Measurements from ENCODE around the gene PTPN13.

DNA sequence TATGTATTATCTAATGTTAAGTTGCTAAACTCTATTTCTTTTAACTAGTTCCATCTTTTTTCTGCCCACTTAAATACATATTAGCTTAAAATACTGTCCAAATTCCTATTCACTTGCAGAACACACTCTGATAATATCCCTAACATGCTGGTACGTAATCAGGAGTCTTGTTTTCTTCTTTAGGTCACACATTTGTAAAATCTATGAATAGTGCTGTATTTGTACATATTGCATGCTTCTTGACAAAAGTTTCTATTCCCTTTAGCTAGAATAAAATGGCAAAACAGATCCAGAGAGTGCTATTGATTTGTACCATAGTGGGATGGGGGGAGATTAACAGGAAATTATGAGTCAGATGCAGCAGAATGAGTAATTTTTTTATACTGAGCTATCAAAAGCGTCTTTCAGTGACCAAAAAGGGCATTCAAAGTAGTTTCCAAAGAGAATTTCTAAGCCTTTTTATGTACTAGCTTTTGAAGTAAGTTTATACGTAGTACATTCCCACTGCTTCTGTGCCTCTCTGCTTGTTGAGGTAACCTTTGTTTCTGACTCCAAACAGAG, 126.5 kb downstream of the PTPN13 start:
- TF ChIP-seq, protein P1, sequence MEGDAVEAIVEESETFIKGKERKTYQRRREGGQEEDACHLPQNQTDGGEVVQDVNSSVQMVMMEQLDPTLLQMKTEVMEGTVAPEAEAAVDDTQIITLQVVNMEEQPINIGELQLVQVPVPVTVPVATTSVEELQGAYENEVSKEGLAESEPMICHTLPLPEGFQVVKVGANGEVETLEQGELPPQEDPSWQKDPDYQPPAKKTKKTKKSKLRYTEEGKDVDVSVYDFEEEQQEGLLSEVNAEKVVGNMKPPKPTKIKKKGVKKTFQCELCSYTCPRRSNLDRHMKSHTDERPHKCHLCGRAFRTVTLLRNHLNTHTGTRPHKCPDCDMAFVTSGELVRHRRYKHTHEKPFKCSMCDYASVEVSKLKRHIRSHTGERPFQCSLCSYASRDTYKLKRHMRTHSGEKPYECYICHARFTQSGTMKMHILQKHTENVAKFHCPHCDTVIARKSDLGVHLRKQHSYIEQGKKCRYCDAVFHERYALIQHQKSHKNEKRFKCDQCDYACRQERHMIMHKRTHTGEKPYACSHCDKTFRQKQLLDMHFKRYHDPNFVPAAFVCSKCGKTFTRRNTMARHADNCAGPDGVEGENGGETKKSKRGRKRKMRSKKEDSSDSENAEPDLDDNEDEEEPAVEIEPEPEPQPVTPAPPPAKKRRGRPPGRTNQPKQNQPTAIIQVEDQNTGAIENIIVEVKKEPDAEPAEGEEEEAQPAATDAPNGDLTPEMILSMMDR (conservative IDR thresholded peaks at IDR 0.05; ENCODE audit: low read length) = no peak
- no peak for TF ChIP-seq EZH2phosphoT487 (IDR thresholded peaks at IDR 0.05; ENCODE audit: borderline replicate concordance)

Data from Loucy (cell line).